Measurements from ENCODE around the gene TSHR. TPM values are rescaled to one million over a fixed set of nuclear protein-coding genes. Genes with fewer than 3 reads are reported as not detected.

The TSHR gene
- total RNA-seq, 2 experiments from 2014 or later: not detected

GRCh38 chr14:81105378-81105777, 150.0 kb downstream of the TSHR start:
- Mint-ChIP-seq H3K36me3 (ENCODE audit: low read depth) (no peaks in the 10 kb centered on the region), H3K9me3 (no peaks in the 10 kb centered on the region), H3K4me3 (no peak overlapping the region), H3K4me1 (ENCODE audit: low read depth) (no peaks in the 10 kb centered on the region), H3K27me3 (no peaks in the 10 kb centered on the region), H3K27ac (no peak overlapping the region)
- ATAC-seq (ENCODE audit: poor library complexity) (no peak), DNase-seq (no peak)
- H3K4me1 ChIP-seq (ENCODE audit: insufficient read depth, low read length): no peaks in the 10 kb centered on the region
- H3K27ac ChIP-seq (ENCODE audit: low read depth in 1 of 2, low read length in 2 of 2): no peak overlapping the region
- H3K36me3 ChIP-seq (ENCODE audit: insufficient read depth, low read length): no peaks in the 10 kb centered on the region
- H3K4me3 ChIP-seq (ENCODE audit: low read length): no peak overlapping the region
- ChIA-PET CTCF (no interaction called here), POLR2A (no interaction called here)
- H3K9me3 ChIP-seq (ENCODE audit: control insufficient read depth in 1 of 2, insufficient read depth in 1 of 2, low read length in 2 of 2): no peaks in the 10 kb centered on the region
- TF ChIP-seq CTCF (IDR thresholded peaks at IDR 0.05): no peak
- no peaks in the 10 kb centered on the region for H3K27me3 ChIP-seq (ENCODE audit: control insufficient read depth in 1 of 2, insufficient read depth in 2 of 2, low read length in 2 of 2)
- intact Hi-C loops (cut with DNase I, micrococcal nuclease): no loop called here

GRCh38 chr14:81105961-81106360, 150.5 kb downstream of the TSHR start:
- CTCF ChIA-PET: no interaction called here
- no peak overlapping the region for H3K4me3 Mint-ChIP-seq
- Histone ChIP-seq H3K4me1 (ENCODE audit: insufficient read depth, low read length) (no peaks in the 10 kb centered on the region), H3K4me3 (ENCODE audit: low read length) (no peak overlapping the region), H3K9me3 (ENCODE audit: control insufficient read depth in 1 of 2, insufficient read depth in 1 of 2, low read length in 2 of 2) (no peaks in the 10 kb centered on the region), H3K27me3 (ENCODE audit: control insufficient read depth in 1 of 2, insufficient read depth in 2 of 2, low read length in 2 of 2) (no peaks in the 10 kb centered on the region), H3K27ac (ENCODE audit: low read depth in 1 of 2, low read length in 2 of 2) (no peak overlapping the region), H3K36me3 (ENCODE audit: insufficient read depth, low read length) (no peaks in the 10 kb centered on the region)
- no peaks in the 10 kb centered on the region for H3K27me3 Mint-ChIP-seq
- no peak for TF ChIP-seq CTCF (IDR thresholded peaks at IDR 0.05)
- no peaks in the 10 kb centered on the region for H3K36me3 Mint-ChIP-seq (ENCODE audit: low read depth)
- DNase-seq: no peak
- H3K4me1 Mint-ChIP-seq (ENCODE audit: low read depth): no peaks in the 10 kb centered on the region
- POLR2A ChIA-PET: no interaction called here
- intact Hi-C loops (cut with DNase I, micrococcal nuclease): no loop called here
- no peak overlapping the region for H3K27ac Mint-ChIP-seq
- no peaks in the 10 kb centered on the region for H3K9me3 Mint-ChIP-seq
- no peak for ATAC-seq (ENCODE audit: poor library complexity)

GRCh38 chr14:81110186-81110585, 154.8 kb downstream of the TSHR start:
- Histone ChIP-seq H3K36me3 (ENCODE audit: insufficient read depth, low read length) (no peaks in the 10 kb centered on the region), H3K4me3 (ENCODE audit: low read length) (no peak overlapping the region), H3K9me3 (ENCODE audit: control insufficient read depth in 1 of 2, insufficient read depth in 1 of 2, low read length in 2 of 2) (no peaks in the 10 kb centered on the region), H3K4me1 (ENCODE audit: insufficient read depth, low read length) (no peaks in the 10 kb centered on the region), H3K27me3 (ENCODE audit: control insufficient read depth in 1 of 2, insufficient read depth in 2 of 2, low read length in 2 of 2) (no peaks in the 10 kb centered on the region), H3K27ac (ENCODE audit: low read depth in 1 of 2, low read length in 2 of 2) (no peak overlapping the region)
- intact Hi-C loops (cut with DNase I, micrococcal nuclease): no loop called here
- no peaks in the 10 kb centered on the region for H3K27me3 Mint-ChIP-seq
- no peak overlapping the region for H3K27ac Mint-ChIP-seq
- no peak for TF ChIP-seq CTCF (IDR thresholded peaks at IDR 0.05)
- H3K4me3 Mint-ChIP-seq: no peak overlapping the region
- ATAC-seq (ENCODE audit: poor library complexity) (no peak), DNase-seq (no peak)
- H3K4me1 Mint-ChIP-seq (ENCODE audit: low read depth): no peaks in the 10 kb centered on the region
- H3K36me3 Mint-ChIP-seq (ENCODE audit: low read depth): no peaks in the 10 kb centered on the region
- ChIA-PET CTCF (no interaction called here), POLR2A (no interaction called here)
- H3K9me3 Mint-ChIP-seq: no peaks in the 10 kb centered on the region

All from CD4-positive, alpha-beta T cell (primary cell).